HT1080 (cell line): Measurements from ENCODE around the gene DACT2. TPM values are rescaled to one million over a fixed set of nuclear protein-coding genes. Genes with fewer than 3 reads are reported as not detected.

Experiments used
- DNase-seq: peaks from one replicate; pipeline ENCODE4 v3.0.0-alpha.2; 2015; ENCODE audit warnings: low read depth
- total RNA-seq: library from RNA; depleted of rRNA; stranded (reverse); fragments of >200 nt; shearing (Covaris generic); gene quantifications from 2 replicates; pipeline ENCODE4 v1.2.3, GENCODE V29; 2014; rRNA removed

Gene DACT2
- total RNA-seq, 1 experiment from 2014 or later: not detected

GRCh38 chr6:168265827-168266815 lies 53.5 kb downstream of the DACT2 start:
- no peak for DNase-seq

- no peak for DNase-seq
Measured at GRCh38 chr6:168265394-168265793, 54.2 kb downstream of the DACT2 start.

- no peak for DNase-seq
Measured at GRCh38 chr6:168264593-168265335, 54.8 kb downstream of the DACT2 start.

- DNase-seq: no peak
Measured at GRCh38 chr6:168263351-168263905, 56.1 kb downstream of the DACT2 start.

GRCh38 chr6:168261234-168261633 lies 58.3 kb downstream of the DACT2 start:
- no peak for DNase-seq

- DNase-seq: no peak
Measured at GRCh38 chr6:168260420-168260987, 59.1 kb downstream of the DACT2 start.

- DNase-seq: no peak
Measured at GRCh38 chr6:168258795-168259194, 60.8 kb downstream of the DACT2 start.

GRCh38 chr6:168256940-168257339 lies 62.6 kb downstream of the DACT2 start:
- DNase-seq: no peak

Other genes with a start within 250 kb of the DACT2 start
- gene FRMD1, start 240.6 kb downstream of the DACT2 start, total RNA-seq: not detected in 2 replicates
- not detected in 2 replicates for gene SMOC2, start 121.4 kb upstream of the DACT2 start, total RNA-seq